SK-N-DZ (cell line): ENCODE data around the gene EPS15.

Source experiments
- DNase-seq: peaks from one replicate; pipeline ENCODE4 v3.0.0-alpha.2; 2015; ENCODE audit warnings: low spot score
- small RNA-seq, 2 experiments: library from RNA; depleted of rRNA; stranded (forward); fragments of <200 nt; gene quantifications; one replicate each; pipeline ENCODE3, GENCODE V24; 2014

Gene EPS15

GRCh38 chr1:51316846-51317120, 202.3 kb downstream of the EPS15 start:
- no peak for DNase-seq

GRCh38 chr1:51316113-51316845, 202.8 kb downstream of the EPS15 start:
- DNase-seq = no peak

GRCh38 chr1:51314974-51315373, 204.1 kb downstream of the EPS15 start:
- DNase-seq = no peak

- DNase-seq = no peak
These were observed 204.9 kb downstream of the EPS15 start for GRCh38 chr1:51313961-51314777.

- no peak for DNase-seq
These were observed 205.7 kb downstream of the EPS15 start for GRCh38 chr1:51313268-51313852.

- DNase-seq = no peak
These were observed 206.3 kb downstream of the EPS15 start for GRCh38 chr1:51312718-51313117.

- no peak for DNase-seq
These were observed 207.2 kb downstream of the EPS15 start for GRCh38 chr1:51311826-51312225.

GRCh38 chr1:51310871-51311613, 208.0 kb downstream of the EPS15 start:
- no peak for DNase-seq

GRCh38 chr1:51309291-51309690, 209.8 kb downstream of the EPS15 start:
- DNase-seq = no peak

- no peak for DNase-seq
These were observed 210.4 kb downstream of the EPS15 start for GRCh38 chr1:51308636-51309035.

GRCh38 chr1:51306950-51307349, 212.1 kb downstream of the EPS15 start:
- DNase-seq = no peak

GRCh38 chr1:51305371-51305823, 213.7 kb downstream of the EPS15 start:
- no peak for DNase-seq

GRCh38 chr1:51304360-51304759, 214.7 kb downstream of the EPS15 start:
- DNase-seq = no peak

Small RNA genes lying within 50 kb of the gene (small RNA-seq; reads per million reads assigned to genes)
- gene RNU6-1281P (0 reads per million in 2 experiments), gene RNU6-877P (0 reads per million in 2 experiments)
